GM18511 (cell line): ENCODE measurements around the gene GRAMD1B.

Source experiments
- ATAC-seq: cut with Tn5 transposase; IDR thresholded peaks from one replicate; pipeline ENCODE4 v1.9.1; 2021; ENCODE audit warnings: mild to moderate bottlenecking, moderate library complexity; ENCODE audit not compliant: unreplicated experiment

Gene GRAMD1B

DNA sequence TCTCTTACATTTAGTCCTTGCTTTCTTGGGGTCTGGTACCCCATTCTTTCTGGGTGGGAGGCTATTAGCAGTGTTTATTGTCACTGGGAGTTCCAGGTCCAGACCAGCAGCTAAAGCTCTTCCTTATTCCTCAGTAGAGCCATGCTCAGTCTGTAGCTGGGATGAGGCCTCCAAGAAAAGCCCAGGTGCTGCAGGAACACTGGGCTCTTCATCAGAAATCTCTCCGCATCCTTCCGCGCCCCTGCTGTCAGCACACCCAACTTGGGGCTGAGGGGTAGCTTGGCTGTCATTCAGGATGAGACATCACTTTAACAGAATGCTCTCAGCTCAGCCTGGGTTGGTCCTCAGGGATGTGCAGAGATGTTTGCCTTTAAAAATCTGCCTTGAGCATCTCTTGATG lies 97.5 kb downstream of the GRAMD1B start:
- ATAC-seq: no peak

DNA sequence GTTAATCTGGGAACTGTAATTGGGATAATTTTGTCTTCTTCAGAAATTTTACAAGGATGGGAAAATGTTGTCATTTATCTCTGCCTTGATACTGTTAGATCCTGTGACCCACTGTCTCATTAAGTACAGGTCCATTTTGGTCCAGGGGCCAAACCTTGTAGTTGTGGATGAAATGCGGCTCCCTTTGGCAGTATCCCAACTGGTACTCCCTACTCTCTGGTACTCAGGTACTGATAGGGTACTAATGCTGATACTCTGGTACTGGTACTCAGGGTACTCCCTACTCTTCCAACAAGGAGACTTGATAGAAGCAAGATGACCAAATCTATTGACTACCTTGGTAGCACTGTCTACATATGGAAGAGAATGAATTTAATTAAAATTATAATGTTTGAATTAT lies 97.9 kb downstream of the GRAMD1B start:
- no peak for ATAC-seq

DNA sequence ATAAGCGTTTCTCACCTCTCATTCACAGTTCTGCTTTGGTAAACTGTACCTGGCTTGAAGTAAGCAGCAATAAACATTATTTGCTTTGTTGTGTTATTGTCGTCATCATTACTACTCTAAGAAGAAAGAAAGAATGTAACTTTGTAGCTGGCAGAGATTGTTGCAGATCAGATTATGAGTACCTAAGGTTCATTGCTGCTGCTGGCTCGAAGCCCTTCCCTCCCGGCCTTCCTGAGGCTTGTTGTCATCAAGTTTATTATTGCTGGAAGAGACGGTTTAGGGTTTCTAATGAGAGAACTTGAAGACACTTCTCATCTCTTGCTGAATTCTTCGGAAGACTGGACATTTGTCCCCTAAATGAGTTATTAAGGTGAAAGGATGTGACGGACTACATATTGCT lies 101.3 kb downstream of the GRAMD1B start:
- ATAC-seq: no peak

DNA sequence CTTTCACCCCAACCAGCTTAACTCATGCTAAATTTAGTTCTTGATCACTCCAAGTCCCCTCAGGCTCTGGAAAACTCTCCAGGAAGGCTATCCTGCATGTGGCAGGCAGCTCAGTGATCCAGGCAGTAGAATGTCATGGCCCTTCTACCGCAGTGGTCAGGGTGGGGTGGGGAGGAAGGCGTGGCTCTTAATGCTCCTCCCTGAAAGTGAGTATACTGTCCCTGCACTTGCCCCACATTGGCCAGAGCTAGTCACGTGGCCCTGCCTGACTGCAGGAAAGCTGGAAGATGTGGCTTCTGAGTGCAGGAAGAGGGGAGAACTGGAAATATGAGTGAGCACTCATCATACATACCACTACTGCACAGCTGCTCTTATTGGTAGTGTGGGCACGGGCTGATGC lies 102.1 kb downstream of the GRAMD1B start:
- no peak for ATAC-seq

DNA sequence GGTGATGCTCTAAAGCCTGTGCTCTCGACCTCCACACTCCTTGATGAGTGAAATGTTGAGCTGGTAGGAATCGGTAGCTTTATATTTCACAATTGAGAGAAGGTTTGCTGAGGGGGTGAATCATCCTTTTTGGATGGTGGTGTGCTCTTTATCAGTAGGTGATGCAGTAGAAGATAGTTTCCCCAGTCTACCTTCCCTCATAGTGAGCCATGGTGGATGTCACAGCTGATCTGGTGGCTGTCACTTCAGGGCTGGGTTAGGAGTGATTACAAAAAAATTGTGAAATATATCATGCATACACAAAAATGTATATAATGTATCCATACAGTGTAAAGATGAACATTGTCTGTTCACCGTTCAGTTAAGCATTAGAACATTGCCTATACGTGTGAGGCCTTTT lies 105.3 kb downstream of the GRAMD1B start:
- ATAC-seq: no peak

DNA sequence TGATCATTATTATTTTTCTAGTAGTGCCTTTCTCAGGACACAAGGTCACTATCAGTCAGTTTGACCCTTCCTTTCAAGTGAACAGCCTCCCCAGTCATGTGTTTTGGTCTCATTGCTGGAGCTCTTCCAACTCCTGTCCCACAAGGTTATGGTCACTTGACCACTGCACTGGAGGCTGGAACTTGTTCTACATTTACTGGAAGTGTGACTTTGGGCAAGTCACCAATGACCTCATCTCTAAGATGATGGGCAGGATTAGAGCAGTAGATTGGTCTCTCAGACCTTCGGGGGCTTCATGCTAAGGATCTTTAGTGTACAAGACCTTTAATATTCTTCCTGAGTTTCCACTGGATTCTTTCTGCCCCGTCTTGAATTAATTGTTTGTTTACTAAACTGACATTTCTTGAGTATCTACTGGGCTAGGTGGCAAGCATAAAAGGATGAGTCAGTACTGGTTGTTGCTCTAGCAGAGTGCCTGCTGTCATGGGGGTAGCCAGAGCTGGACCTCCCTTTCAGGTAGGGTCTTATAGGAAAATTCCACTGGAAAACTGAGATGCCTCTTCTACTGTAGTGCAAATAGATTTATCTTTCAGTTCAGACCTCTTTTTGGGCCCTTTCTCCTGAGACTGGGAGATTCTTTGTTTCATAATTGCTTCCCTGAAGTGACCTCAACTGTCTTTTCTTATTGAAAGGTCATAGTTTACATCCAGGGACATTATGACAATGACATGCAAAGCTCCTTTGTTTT lies 106.8 kb downstream of the GRAMD1B start:
- ATAC-seq: no peak

DNA sequence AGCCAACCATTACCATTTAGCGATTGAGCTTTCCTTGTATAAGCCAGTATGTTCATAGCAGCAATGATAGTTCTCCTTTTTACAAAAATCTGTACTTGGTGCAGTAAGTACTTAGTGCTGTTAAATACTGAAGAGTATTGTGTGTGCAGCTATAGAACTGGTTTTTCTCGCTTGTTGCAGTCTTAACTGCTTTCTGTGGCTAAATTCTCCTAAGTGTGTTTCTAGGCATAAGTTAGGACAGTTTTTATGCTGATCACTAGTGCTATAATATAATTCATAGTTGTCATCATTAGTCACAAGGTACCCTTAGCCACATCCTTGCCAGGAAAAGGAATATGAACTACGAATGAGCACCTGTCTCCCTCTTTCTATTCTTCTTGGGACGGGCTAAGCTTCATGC lies 107.7 kb downstream of the GRAMD1B start:
- ATAC-seq: no peak

DNA sequence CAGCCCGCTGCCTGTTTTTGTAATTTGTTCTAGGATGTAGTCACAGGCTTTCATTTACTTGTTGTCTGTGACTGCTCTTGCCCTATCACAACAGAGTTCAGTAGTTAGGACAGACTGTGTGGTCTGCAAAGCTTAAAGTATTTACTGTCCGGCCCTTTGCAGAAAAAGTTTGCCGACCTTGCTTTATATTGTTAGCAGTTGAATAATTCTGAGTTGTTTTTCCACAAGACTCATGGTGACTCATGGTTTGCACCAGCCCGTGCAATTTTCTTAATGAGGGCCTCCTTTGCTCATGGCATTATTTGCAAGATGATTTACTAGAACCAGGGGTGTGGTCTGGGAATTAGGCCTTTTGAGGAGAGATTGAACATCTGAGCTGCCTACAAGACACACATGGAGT lies 113.7 kb downstream of the GRAMD1B start:
- no peak for ATAC-seq

DNA sequence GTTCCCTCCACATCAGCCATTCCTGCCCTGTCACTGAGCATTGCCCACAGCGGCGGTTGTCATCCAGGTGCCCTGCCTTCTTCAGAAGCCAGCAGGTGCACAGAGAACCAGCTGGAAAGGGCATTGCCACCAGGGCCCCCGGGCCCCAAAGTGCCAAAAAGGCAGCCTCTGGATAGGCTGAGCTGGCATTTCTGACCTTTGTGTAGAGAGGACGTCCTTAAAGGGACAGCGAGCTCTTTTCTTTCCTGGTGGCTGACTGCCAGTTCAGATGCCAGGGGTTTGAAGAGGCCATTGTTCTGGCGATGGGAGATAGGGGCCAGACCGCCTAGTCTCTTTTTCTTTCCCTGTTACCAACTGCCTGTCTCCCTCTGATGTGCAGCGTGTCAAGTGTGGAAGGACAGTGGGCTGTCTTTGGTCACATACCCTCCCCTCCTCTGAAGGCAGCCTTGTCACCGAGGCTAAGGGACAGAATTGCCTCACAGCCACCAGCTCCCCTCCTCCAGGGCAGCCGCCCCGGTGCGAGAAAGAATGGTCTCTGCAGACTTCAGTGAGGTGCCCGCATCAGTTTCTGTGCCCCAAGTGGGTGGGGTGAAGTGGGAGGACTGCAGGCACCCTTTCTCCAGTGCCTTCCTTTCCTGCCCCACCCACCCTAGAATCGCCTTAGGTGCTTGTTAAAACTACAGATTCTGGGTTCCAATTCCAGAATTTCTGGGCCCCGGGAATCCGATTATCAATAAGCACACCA lies 114.7 kb downstream of the GRAMD1B start:
- no peak for ATAC-seq

DNA sequence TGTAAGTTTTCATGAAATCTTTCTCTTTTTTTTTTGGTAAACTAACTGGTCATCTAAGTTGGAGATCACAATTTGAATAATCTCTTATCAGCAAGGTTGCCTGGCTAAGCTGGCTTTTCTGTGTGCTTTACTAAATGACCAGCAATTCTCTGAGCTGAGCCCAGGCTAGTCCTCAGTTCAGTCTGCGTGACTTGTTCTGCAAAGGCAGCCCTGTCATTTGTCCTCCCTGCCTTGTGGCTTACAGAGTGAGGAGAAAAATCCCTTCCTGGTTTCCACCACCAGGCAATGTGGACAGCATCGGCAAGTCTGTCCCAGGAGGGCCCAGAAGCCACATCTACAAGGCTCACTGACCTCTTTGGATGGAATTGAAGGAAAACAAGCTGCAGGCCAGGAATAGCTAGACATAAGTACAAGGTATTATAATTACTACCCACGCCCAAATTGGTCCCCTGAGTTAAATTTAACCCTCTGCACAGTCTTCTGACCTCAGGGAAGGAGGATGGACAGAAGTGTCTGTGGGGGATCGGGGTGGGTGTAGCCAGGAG lies 115.7 kb downstream of the GRAMD1B start:
- ATAC-seq: no peak

DNA sequence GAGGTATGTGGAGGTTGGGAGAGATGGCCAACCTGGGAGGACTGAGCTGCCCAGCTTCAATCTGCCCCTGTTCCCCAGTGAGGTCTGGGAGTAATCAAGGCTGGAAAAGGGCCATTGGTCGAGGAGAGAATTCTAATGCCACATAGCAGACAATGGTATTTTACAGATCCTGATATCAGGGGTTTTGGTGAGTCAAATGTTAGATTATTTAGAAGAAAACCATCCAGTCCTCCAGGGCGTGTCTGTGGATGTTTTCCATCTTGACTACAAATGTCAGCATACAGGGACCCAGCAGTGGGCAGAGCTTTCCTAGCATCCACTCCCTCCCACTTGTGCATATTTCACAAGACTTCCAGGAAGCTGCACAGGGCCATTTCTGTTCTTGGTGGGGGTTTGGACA lies 116.4 kb downstream of the GRAMD1B start:
- ATAC-seq: no peak

DNA sequence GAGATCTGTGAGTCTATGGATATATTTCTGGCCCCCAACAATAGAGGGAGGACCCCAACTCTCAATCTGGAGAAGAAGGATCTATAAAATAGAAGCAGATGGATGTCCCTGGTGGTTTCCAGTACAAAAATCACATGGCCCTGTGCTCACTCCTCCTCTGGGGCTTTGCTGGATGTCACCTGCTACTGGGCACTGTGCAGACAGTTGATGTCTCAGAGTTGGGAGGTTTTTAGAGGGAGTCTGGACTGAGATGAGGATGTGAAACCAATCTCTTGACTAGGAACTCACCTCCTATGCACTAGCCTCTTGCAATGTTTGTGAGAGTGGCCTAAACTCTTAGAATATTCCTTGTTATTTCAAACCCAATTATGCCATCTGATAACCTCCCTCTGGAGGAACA lies 117.1 kb downstream of the GRAMD1B start:
- ATAC-seq: peak; percentile 96

DNA sequence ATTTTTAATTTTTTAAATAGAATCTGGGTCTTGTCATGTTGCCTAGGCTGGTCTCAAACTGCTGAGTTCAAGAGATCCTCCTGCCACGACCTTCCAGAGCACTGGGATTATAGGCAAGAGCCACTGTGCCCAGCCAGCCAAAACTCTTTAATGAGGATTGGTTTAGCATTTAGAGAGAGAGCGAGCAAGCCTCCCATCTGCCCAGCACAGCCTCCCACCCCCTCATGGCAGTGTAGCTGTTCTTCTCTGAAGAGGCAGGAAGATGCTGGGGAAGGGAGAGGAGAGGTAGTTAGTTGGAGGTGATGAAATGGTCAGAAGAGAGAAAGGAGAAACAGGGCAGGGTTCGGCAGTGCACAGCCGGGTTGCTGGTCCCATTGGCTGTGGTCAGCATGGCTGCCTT lies 118.7 kb downstream of the GRAMD1B start:
- ATAC-seq: no peak

DNA sequence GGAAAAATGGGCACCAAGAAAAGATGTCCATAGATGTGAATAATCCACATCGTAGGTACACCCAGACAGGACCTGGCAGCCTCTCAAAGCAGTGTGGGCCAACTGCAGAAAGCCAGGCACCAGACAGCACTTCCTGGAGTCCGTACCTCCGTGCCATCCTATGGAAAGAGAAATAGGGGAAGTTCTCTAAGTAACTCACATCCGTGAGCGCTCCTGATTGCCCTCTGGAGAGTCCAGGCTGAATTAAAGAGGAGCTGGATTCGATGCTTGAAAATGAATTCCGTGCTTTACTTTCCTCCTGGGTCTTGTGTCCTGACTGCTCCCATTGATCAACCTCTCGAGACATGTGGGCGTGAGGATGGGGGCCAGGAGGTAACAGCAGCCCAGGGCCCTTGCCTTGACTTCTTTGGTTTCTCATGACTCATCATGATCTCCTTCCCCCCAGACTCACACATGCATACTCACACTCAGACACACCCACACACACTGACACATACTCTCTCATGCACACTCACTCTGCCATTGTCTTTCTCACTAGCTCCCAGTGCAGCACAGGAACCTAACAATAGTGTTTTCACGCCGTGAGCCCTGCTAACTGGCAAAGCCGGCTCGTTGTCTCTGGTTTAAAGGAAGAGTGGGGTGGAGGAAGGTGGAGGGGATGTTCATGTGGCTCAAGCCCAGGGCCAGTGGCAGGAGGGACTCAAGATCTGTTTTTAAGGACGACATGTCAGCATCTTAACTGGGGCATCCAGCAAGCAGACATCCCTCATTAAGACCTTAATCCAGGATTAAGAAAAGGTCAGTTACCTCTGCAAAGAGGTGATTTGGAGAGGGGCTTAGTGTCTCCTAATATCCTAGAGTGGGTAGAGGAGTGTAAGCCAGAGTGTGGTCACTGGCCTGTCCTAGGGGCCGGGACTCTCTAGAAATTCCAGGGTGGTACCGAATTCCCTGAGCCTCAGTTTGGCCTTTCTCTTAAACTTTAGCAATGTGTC lies 120.2 kb downstream of the GRAMD1B start:
- ATAC-seq: no peak

DNA sequence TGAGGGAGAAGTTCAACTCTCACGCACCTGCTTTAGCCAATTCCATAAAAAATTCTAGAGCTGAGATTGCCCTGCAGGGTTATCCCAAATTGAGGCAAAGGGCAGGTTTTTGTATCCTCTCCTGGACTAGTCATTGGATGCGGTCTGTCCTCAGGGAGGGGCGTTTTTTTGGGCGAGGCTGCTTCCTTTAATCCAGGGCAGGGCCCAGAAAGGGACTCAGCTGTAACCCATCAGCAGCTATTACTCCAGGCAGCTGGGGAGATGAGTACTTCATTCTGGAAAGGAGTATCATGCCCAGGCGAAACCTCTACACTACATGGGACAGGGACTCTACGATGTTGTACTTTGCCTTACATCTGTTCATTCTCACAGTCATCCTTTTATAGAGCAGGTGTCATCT lies 121.0 kb downstream of the GRAMD1B start:
- no peak for ATAC-seq

DNA sequence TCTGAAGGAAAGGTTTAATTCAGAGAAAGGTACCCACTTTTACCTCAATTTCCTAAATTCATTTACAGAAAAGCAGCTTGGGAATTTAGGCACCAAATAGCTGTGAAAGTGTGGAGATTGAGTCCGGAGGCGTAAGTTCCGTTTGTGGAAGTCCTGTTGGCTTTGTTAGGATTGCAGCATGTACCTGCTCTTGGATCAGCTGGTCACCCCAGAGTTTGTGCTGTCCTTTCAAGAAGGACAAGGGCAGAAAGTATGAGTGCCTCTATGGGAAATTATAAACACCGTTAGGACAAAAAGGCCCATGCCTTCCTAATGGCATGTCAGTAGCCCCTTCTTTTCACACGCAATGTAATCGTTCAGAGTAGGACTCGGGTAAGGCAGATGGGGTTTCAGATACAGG lies 126.6 kb downstream of the GRAMD1B start:
- ATAC-seq: no peak

DNA sequence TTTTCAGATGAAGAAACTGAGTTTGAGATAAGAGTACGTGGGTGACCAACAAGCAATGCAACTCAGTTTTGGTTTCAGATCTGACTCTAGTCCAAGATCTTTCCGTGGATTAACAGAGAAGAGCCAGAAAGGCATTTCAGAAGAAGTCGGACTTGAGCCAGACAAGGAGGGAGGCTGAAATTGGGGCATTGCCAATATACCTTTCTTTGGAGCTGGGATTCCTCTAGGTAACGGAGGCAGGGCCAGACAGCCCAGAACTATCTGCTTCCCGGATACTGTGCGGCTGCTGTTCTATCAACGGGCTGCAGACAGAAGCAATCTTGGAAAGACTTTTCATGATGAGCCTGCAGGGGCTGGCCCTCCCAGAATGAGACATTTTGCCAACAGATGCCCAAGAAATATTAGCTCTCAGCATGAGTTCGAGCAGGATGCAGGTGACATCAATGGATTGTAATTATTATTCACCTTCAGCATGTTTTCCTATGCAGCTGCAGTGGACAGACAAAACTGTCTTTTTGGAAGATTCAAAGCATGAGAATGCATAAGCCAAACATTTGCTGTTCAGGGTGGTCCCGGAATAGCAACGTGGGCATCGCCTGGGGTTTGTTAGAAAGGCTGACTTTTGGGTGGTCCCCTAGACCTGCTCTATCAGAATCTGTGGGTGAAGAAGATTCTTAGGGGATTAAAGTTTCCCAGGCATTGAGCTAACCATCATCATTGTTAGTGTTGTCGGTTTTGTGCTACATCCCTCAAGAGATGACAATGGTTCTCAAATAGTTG lies 128.7 kb downstream of the GRAMD1B start:
- ATAC-seq: no peak

DNA sequence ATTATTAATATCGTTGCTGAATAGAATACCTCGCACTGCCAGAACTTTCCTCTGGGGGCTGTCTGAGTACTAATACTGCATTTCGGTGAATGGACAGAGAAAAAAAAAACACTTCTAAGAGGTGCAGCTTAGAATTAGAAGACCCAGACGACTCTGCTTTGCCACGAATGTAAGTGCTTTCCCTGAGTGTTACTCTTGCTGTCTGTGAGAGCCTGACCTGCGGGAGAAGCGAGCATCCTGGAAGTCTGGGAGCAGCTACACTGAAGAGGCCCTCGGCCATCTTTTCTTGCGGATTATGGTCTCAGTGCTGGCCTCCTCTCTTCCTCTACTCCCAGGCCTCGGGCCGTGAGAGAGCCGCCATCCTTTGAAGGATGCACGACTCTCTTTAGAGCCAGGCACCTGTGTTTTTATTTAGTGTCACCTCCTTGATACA lies 129.5 kb downstream of the GRAMD1B start:
- ATAC-seq: peak; percentile 36

DNA sequence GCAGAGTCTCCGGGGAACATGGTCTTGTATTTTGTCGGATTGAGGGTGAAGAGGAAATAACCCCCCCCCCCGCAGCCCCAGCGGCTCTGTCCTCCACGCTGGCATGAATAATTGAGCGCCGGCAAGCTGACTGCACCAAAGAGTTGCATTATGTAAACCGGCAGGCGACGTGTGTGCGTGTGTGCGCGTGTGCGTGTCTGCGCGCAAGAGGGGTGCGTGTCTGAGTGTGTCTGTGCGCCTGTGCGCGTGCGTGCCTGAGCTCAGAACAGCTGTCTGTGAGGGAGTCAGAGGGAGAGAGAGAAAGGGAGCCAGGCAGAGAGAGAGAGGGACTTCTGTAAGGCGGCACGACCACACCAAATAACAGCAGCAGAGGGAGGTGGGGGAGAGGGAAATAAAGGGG lies 129.9 kb downstream of the GRAMD1B start:
- ATAC-seq: peak; percentile 67

DNA sequence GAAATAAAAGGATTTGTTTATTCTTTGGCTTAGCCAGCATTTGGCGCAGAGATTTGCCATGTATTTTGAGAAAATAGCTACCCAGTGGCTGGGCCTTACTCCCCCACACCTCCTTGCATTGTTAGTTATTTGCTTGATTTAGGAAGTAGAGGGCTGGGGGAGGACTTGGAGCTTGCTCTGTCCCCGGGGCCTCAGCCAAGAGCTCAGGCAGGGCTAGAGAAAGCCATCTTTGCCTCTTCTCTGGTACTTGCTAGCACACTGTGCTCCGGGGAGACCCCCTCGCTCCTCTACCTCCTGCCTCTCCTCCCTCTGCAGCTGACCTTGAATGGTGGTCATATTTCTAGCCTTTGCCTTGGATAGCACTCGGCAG lies 131.3 kb downstream of the GRAMD1B start:
- ATAC-seq: no peak
